Right cardiac atrium (tissue), 5 donors: ENCODE measurements around the gene ASIP. TPM values are rescaled to one million over a fixed set of nuclear protein-coding genes. Genes with fewer than 3 reads are reported as not detected.
A peak's percentile ranks its signal among the peaks of the same experiment; 100 is the strongest.

ENCODE experiments used
- ATAC-seq, 2 donors: fragments of 200-7000 bp; cut with Tn5 transposase; one replicate each; pipeline versions ENCODE4 v1.8.0 to v1.9.1; 2020; ENCODE audit warnings: moderate library complexity in 2 of 2, mild to moderate bottlenecking in 1 of 2
- DNase-seq, 3 donors: peaks; one replicate each; pipeline ENCODE4 v3.0.0-alpha.2; 2020
- H3K27ac ChIP-seq: one replicate; pipeline ENCODE4 v1.5.1; 2013; ENCODE audit warnings: mild to moderate bottlenecking, low read length, control low read depth, moderate library complexity
- H3K27me3 ChIP-seq: one replicate; pipeline ENCODE4 v1.6.1; 2013; ENCODE audit not compliant: control insufficient read depth, insufficient read depth
- H3K4me1 ChIP-seq: one replicate; pipeline ENCODE4 v1.6.1; 2013; ENCODE audit warnings: low read length; ENCODE audit not compliant: control insufficient read depth, insufficient read depth
- H3K4me3 ChIP-seq: one replicate; pipeline ENCODE4 v1.5.1; 2013; ENCODE audit warnings: low read length, control low read depth
- H3K9me3 ChIP-seq: one replicate; pipeline ENCODE4 v1.6.1; 2013; ENCODE audit warnings: low read length; ENCODE audit not compliant: control insufficient read depth
- WGBS: extraction: QIAGEN DNeasy Blood & Tissue Kit; methylation state at CpG from one replicate; pipeline ENCODE4 v1.1.7; 2013; 5-methylcytosine and 5-hydroxymethylcytosine counted together
- intact Hi-C, 4 donors: fragments of 100-400 bp; cut with DNase I; formaldehyde crosslinking; loops; one replicate each; pipeline versions ENCODE4 v1.11.0 to v1.14.0; 2022 to 2023
- polyA plus RNA-seq: library from polyadenylated mRNA; stranded (reverse); fragments of 200-250 nt; gene quantifications from one replicate; pipeline ENCODE4 v1.2.3, GENCODE V29; 2013
- total RNA-seq, 4 donors: library from RNA; stranded (reverse); fragmentation: NEBNext Ultra II Directional; extraction: Animal tissue kit (Norgen Biotek cat#: 25700); gene quantifications; one replicate each; pipeline ENCODE4 v1.2.1, GENCODE V29; 2021
- donor health status: healthy with polysubstance abuse.
- donor health status: DM: no; HTN: yes; CAD: no.
- donor health status: DM: no; HTN: no; CAD: no.
- donor health status: DM: no; HTN: yes; CAD: no; lungs with severe emphysema.
- donor health status: DM: yes; HTN: yes; CAD: no.

ASIP gene
- total and polyA plus RNA-seq, 5 donors = 0.67 to 8.0 (median 2.8) TPM

DNA sequence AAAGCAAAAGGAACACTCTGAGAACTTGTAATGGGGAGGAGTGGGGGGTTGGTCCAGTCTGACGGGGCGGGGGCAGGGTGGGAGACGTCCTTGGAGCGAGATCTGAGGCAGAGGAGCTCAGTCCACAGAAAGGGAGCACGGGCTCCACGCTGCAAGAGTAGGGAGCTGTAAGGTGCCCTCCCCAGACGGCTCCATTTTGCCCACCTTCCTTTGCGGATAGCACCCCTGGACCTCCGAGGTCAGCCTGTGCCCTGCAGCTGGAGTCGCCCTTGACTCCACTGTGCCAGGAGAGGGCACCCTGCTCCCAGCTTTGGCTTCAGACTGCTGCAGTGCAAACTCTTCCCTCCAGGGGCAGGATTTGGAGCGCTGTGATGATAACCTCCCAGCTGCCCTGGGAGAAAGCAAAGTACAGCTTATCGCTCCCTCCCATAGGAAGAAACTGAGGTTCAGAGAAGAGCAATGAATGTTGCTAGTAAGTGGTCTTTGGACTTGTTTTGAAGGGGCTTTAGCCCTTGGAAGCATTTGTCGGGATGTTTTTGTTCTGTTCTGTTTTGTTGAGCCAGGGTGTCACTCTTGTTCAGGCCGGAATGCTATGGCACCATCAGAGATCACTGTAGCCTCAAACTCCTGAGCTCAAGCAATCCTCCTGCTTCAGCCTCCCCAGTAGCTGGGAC, 71.5 kb downstream of the ASIP start:
- WGBS = 12% methylated on average over 14 of the region's 14 CpGs
- Histone ChIP-seq H3K27ac (no peak overlapping the region), H3K27me3 (no peaks in the 10 kb centered on the region), H3K4me1 (no peaks in the 10 kb centered on the region), H3K9me3 (no peaks in the 10 kb centered on the region), H3K4me3 (no peak overlapping the region)
- intact Hi-C loops = loop anchor here (1.0 to 10.0 kb wide), 5 partner anchors 160 to 442 kb away; no protein-coding TSS in a partner anchor
- peak; percentile 86 to 92 (median 91) for DNase-seq
- ATAC-seq = peak; percentile 96 to 97

DNA sequence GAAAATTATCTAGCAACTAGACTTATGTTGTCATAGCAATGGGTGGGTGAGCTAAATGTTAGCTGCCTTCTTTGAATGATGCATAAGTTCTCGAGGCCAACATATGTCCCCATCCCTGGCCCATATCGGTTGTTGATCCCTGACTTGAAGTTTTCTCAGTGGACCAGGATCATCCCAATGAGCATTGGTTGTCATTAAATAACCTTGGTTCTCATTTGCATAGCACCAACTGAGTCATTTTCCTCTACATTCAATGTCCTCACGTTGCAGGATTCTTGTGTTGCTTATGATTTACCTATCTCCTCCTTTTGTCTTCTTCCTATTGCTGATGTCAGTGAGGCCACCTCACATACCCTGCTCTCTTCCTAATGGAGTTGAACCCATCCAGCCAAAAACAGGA, 74.0 kb downstream of the ASIP start:
- WGBS = 85% methylated on average over 3 of the region's 3 CpGs
- H3K27ac ChIP-seq = no peak overlapping the region
- intact Hi-C loops = loop anchor here in 3 of 4 donors (10.0 kb wide), 3 partner anchors 160 to 440 kb away; no protein-coding TSS in a partner anchor

DNA sequence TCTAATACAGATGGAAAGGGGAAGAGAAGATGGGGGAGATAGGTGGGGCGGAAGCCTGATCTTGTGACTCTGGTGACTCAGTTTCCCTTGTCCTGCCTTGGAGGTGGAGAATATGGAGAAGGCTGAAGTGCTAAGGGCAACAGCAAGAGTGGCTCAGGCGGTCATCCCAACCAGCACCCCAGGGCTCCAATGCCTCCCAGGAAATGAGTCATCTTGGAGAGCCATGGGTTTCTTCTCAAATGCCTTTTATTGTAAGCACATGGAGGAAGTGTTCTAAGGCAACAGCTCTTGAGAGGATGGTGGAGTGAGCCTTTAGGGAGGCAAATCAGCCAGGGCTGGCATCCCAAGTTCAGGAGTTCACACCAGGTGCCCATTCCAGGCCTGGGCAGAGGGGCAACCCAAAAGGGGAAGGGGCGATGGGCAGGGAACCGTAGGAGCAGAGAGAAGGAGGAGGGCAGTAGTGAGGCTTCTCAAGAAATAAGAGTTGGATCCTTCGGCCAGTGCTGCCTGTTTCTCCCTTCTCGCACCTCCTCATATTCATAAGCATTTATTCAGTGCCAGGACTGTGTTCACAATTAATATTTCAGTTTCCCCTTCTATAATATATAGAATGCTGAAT, 75.1 kb downstream of the ASIP start:
- ATAC-seq (no peak), DNase-seq (no peak)
- intact Hi-C loops = loop anchor here in 3 of 4 donors (10.0 kb wide), 3 partner anchors 158 to 438 kb away; no protein-coding TSS in a partner anchor
- Histone ChIP-seq H3K4me3 (no peak overlapping the region), H3K9me3 (no peaks in the 10 kb centered on the region), H3K4me1 (no peaks in the 10 kb centered on the region), H3K27me3 (no peaks in the 10 kb centered on the region), H3K27ac (no peak overlapping the region)
- WGBS = 93% methylated on average over 6 of the region's 6 CpGs

More for the DNA sequence above, 74.0 kb downstream of the ASIP start:
- Histone ChIP-seq H3K4me3 (no peak overlapping the region), H3K4me1 (no peaks in the 10 kb centered on the region), H3K9me3 (no peaks in the 10 kb centered on the region), H3K27me3 (no peaks in the 10 kb centered on the region)
- no peak for DNase-seq
- no peak for ATAC-seq

Other genes with a start within 250 kb of the ASIP start
- gene RALY, start 247.5 kb upstream of the ASIP start, total RNA-seq = 100 to 1,000 TPM in 3 of 4 donors, 10 to 100 TPM in 1; 98.6 to 136 (median 110) TPM
- 137 TPM for gene RALY, start 247.5 kb upstream of the ASIP start, polyA plus RNA-seq
- gene EIF2S2, start 129.2 kb upstream of the ASIP start, total RNA-seq = 10 to 100 TPM; 36.0 to 46.9 (median 39.5) TPM
- 37.3 TPM for gene EIF2S2, start 129.2 kb upstream of the ASIP start, polyA plus RNA-seq
- gene AHCY, start 61.9 kb downstream of the ASIP start, total RNA-seq = 10 to 100 TPM; 48.0 to 77.1 (median 64.5) TPM
- gene AHCY, start 61.9 kb downstream of the ASIP start, polyA plus RNA-seq = 64.3 TPM
- 10 to 100 TPM; 46.1 to 54.9 (median 49.1) TPM for gene ITCH, start 121.8 kb downstream of the ASIP start, total RNA-seq
- 9.7 TPM for gene ITCH, start 121.8 kb downstream of the ASIP start, polyA plus RNA-seq